ENCODE data around the gene KCNJ4. TPM values are rescaled to one million over a fixed set of nuclear protein-coding genes. Genes with fewer than 3 reads are reported as not detected.

The KCNJ4 gene
- total RNA-seq, 2 donors from 2014 or later: not detected

GRCh38 chr22:38423512-38424503, 31.2 kb downstream of the KCNJ4 start:
- H3K4me1 Mint-ChIP-seq (ENCODE audit: low read depth in 2 of 2): no peaks in the 10 kb centered on the region
- no peak for ATAC-seq

GRCh38 chr22:38422611-38423511, 32.1 kb downstream of the KCNJ4 start:
- no peaks in the 10 kb centered on the region for H3K27me3 Mint-ChIP-seq
- H3K9me3 Mint-ChIP-seq: no peaks in the 10 kb centered on the region
- ATAC-seq (no peak), DNase-seq (ENCODE audit: low spot score) (peak; percentile 55)
- H3K4me1 Mint-ChIP-seq (ENCODE audit: low read depth in 2 of 2): no peaks in the 10 kb centered on the region
- H3K36me3 Mint-ChIP-seq: no peaks in the 10 kb centered on the region
- no peak overlapping the region for H3K4me3 Mint-ChIP-seq
- no peak overlapping the region for H3K27ac Mint-ChIP-seq

More at GRCh38 chr22:38423512-38424503, 31.2 kb downstream of the KCNJ4 start:
- H3K36me3 Mint-ChIP-seq: no peaks in the 10 kb centered on the region
- H3K4me3 Mint-ChIP-seq: no peak overlapping the region
- no peak for DNase-seq (ENCODE audit: low spot score)
- H3K9me3 Mint-ChIP-seq: no peaks in the 10 kb centered on the region
- no peaks in the 10 kb centered on the region for H3K27me3 Mint-ChIP-seq
- no peak overlapping the region for H3K27ac Mint-ChIP-seq

- H3K36me3 Mint-ChIP-seq: no peaks in the 10 kb centered on the region
These were observed 34.3 kb downstream of the KCNJ4 start for GRCh38 chr22:38420734-38421133.

GRCh38 chr22:38419858-38420160, 35.2 kb downstream of the KCNJ4 start:
- Mint-ChIP-seq H3K36me3 (no peaks in the 10 kb centered on the region), H3K9me3 (no peaks in the 10 kb centered on the region), H3K4me1 (ENCODE audit: low read depth in 2 of 2) (no peaks in the 10 kb centered on the region), H3K4me3 (no peak overlapping the region), H3K27ac (no peak overlapping the region), H3K27me3 (no peaks in the 10 kb centered on the region)
- ATAC-seq: no peak
- DNase-seq (ENCODE audit: low spot score): no peak

More at GRCh38 chr22:38420734-38421133, 34.3 kb downstream of the KCNJ4 start:
- ATAC-seq (no peak), DNase-seq (ENCODE audit: low spot score) (no peak)
- H3K4me3 Mint-ChIP-seq: no peak overlapping the region
- no peak overlapping the region for H3K27ac Mint-ChIP-seq
- H3K9me3 Mint-ChIP-seq: no peaks in the 10 kb centered on the region
- H3K27me3 Mint-ChIP-seq: no peaks in the 10 kb centered on the region
- no peaks in the 10 kb centered on the region for H3K4me1 Mint-ChIP-seq (ENCODE audit: low read depth in 2 of 2)

- no peaks in the 10 kb centered on the region for H3K36me3 Mint-ChIP-seq
- no peak overlapping the region for H3K4me3 Mint-ChIP-seq
- DNase-seq (ENCODE audit: low spot score) (no peak), ATAC-seq (peak in 1 of 2 donors; percentile 34)
- H3K9me3 Mint-ChIP-seq: no peaks in the 10 kb centered on the region
- peak overlapping the region in 1 of 2 donors; percentile 0 for H3K27ac Mint-ChIP-seq
- H3K27me3 Mint-ChIP-seq: no peaks in the 10 kb centered on the region
- H3K4me1 Mint-ChIP-seq (ENCODE audit: low read depth in 2 of 2): no peaks in the 10 kb centered on the region
These were observed 35.7 kb downstream of the KCNJ4 start for GRCh38 chr22:38419121-38419857.

GRCh38 chr22:38418589-38418988, 36.4 kb downstream of the KCNJ4 start:
- Mint-ChIP-seq H3K27me3 (no peaks in the 10 kb centered on the region), H3K27ac (peak overlapping the region in 1 of 2 donors; percentile 0), H3K36me3 (no peaks in the 10 kb centered on the region), H3K9me3 (no peaks in the 10 kb centered on the region), H3K4me3 (no peak overlapping the region), H3K4me1 (ENCODE audit: low read depth in 2 of 2) (no peaks in the 10 kb centered on the region)
- no peak for DNase-seq (ENCODE audit: low spot score)
- no peak for ATAC-seq

- Mint-ChIP-seq H3K36me3 (no peaks in the 10 kb centered on the region), H3K4me1 (ENCODE audit: low read depth in 2 of 2) (peaks cover 0 to under 1% of the 10 kb centered on the region in 2 donors)
These were observed 37.5 kb downstream of the KCNJ4 start for GRCh38 chr22:38417252-38418060.

GRCh38 chr22:38416621-38417251, 38.3 kb downstream of the KCNJ4 start:
- Mint-ChIP-seq H3K4me1 (ENCODE audit: low read depth in 2 of 2) (peaks cover 0 to 3% of the 10 kb centered on the region in 2 donors), H3K9me3 (no peaks in the 10 kb centered on the region), H3K36me3 (no peaks in the 10 kb centered on the region), H3K4me3 (no peak overlapping the region), H3K27me3 (peaks cover 0 to 2% of the 10 kb centered on the region in 2 donors), H3K27ac (no peak overlapping the region)
- DNase-seq (ENCODE audit: low spot score): no peak
- no peak for ATAC-seq

More at GRCh38 chr22:38417252-38418060, 37.5 kb downstream of the KCNJ4 start:
- no peak for DNase-seq (ENCODE audit: low spot score)
- no peak overlapping the region for H3K27ac Mint-ChIP-seq
- no peak overlapping the region for H3K4me3 Mint-ChIP-seq
- no peaks in the 10 kb centered on the region for H3K27me3 Mint-ChIP-seq
- no peaks in the 10 kb centered on the region for H3K9me3 Mint-ChIP-seq
- ATAC-seq: no peak

- peaks cover 0 to 3% of the 10 kb centered on the region in 2 donors for H3K4me1 Mint-ChIP-seq (ENCODE audit: low read depth in 2 of 2)
- H3K27ac Mint-ChIP-seq: no peak overlapping the region
- H3K36me3 Mint-ChIP-seq: no peaks in the 10 kb centered on the region
- H3K9me3 Mint-ChIP-seq: no peaks in the 10 kb centered on the region
- no peak for DNase-seq (ENCODE audit: low spot score)
- peaks cover 0 to 2% of the 10 kb centered on the region in 2 donors for H3K27me3 Mint-ChIP-seq
- no peak for ATAC-seq
- no peak overlapping the region for H3K4me3 Mint-ChIP-seq
These were observed 39.3 kb downstream of the KCNJ4 start for GRCh38 chr22:38415561-38416321.

GRCh38 chr22:38415046-38415445, 40.0 kb downstream of the KCNJ4 start:
- H3K4me1 Mint-ChIP-seq (ENCODE audit: low read depth in 2 of 2): peaks cover 0 to 3% of the 10 kb centered on the region in 2 donors

GRCh38 chr22:38414009-38414395, 41.0 kb downstream of the KCNJ4 start:
- Mint-ChIP-seq H3K27ac (no peak overlapping the region), H3K27me3 (peaks cover 0 to 2% of the 10 kb centered on the region in 2 donors), H3K4me1 (ENCODE audit: low read depth in 2 of 2) (peaks cover 0 to 3% of the 10 kb centered on the region in 2 donors), H3K36me3 (no peaks in the 10 kb centered on the region), H3K4me3 (no peak overlapping the region), H3K9me3 (no peaks in the 10 kb centered on the region)
- no peak for DNase-seq (ENCODE audit: low spot score)
- ATAC-seq: no peak

More at GRCh38 chr22:38415046-38415445, 40.0 kb downstream of the KCNJ4 start:
- no peaks in the 10 kb centered on the region for H3K9me3 Mint-ChIP-seq
- H3K27me3 Mint-ChIP-seq: peaks cover 0 to 2% of the 10 kb centered on the region in 2 donors
- no peak for DNase-seq (ENCODE audit: low spot score)
- H3K36me3 Mint-ChIP-seq: no peaks in the 10 kb centered on the region
- no peak overlapping the region for H3K4me3 Mint-ChIP-seq
- H3K27ac Mint-ChIP-seq: peak overlapping the region in 1 of 2 donors; percentile 25
- no peak for ATAC-seq

All from natural killer cell treated with Interleukin-12 subunit alpha and Interleukin-12 subunit beta and Interleukin-15 and Interleukin-18, amount 100 ng/mL, for 72 hours (primary cell).